Urinary bladder (tissue), 4 donors: Measurements from ENCODE around the gene EIF4A3. TPM values are rescaled to one million over a fixed set of nuclear protein-coding genes. Genes with fewer than 3 reads are reported as not detected.

Source experiments
- DNase-seq: peaks from one replicate; pipeline ENCODE4 v3.0.0-alpha.2; 2015; ENCODE audit errors: extremely low spot score
- H3K27ac ChIP-seq: one replicate; pipeline ENCODE4 v1.5.1; 2013; ENCODE audit warnings: low read depth, mild to moderate bottlenecking, moderate library complexity
- H3K36me3 ChIP-seq: one replicate; pipeline ENCODE4 v1.6.1; 2013; ENCODE audit warnings: mild to moderate bottlenecking, moderate library complexity; ENCODE audit not compliant: insufficient read depth
- H3K4me1 ChIP-seq: one replicate; pipeline ENCODE4 v1.6.1; 2013; ENCODE audit warnings: mild to moderate bottlenecking, moderate library complexity; ENCODE audit not compliant: insufficient read depth
- H3K4me3 ChIP-seq: one replicate; pipeline ENCODE4 v1.5.1; 2013; ENCODE audit warnings: low read depth, low read length
- WGBS: extraction: QIAGEN DNeasy Blood & Tissue Kit; methylation state at CpG from one replicate; pipeline ENCODE4 v1.1.7; 2013; 5-methylcytosine and 5-hydroxymethylcytosine counted together
- polyA plus RNA-seq: library from polyadenylated mRNA; stranded (reverse); fragments of 200-250 nt; gene quantifications from one replicate; pipeline ENCODE4 v1.2.3, GENCODE V29; 2013
- total RNA-seq: library from RNA; depleted of rRNA; stranded (reverse); fragments of >200 nt; gene quantifications from one replicate; pipeline ENCODE4 v1.2.3, GENCODE V29; 2014
- donor health status: healthy with polysubstance abuse.
- donor health status: healthy.

The EIF4A3 gene
- total and polyA plus RNA-seq, 2 donors = 59.5 to 80.3 TPM

GRCh38 chr17:80119271-80119791 is 27.6 kb downstream of the EIF4A3 start:
- Histone ChIP-seq H3K4me1 (no peaks in the 10 kb centered on the region), H3K27ac (no peak overlapping the region), H3K4me3 (no peak overlapping the region), H3K36me3 (no peaks in the 10 kb centered on the region)
- WGBS = 94% methylated on average over 24 of the region's 24 CpGs
- DNase-seq = no peak

- DNase-seq = no peak
- H3K27ac ChIP-seq = no peak overlapping the region
These were observed 28.2 kb downstream of the EIF4A3 start for GRCh38 chr17:80118601-80119270.

GRCh38 chr17:80117491-80118401 is 29.2 kb downstream of the EIF4A3 start:
- WGBS = 91% methylated on average over 31 of the region's 31 CpGs
- Histone ChIP-seq H3K4me1 (no peaks in the 10 kb centered on the region), H3K4me3 (no peak overlapping the region), H3K27ac (no peak overlapping the region), H3K36me3 (no peaks in the 10 kb centered on the region)
- no peak for DNase-seq

More at GRCh38 chr17:80118601-80119270, 28.2 kb downstream of the EIF4A3 start:
- WGBS = 90% methylated on average over 35 of the region's 35 CpGs
- H3K4me1 ChIP-seq = no peaks in the 10 kb centered on the region
- no peak overlapping the region for H3K4me3 ChIP-seq
- H3K36me3 ChIP-seq = no peaks in the 10 kb centered on the region

- DNase-seq = no peak
- WGBS = 94% methylated on average over 13 of the region's 13 CpGs
- H3K4me1 ChIP-seq = no peaks in the 10 kb centered on the region
- H3K36me3 ChIP-seq = no peaks in the 10 kb centered on the region
- no peak overlapping the region for H3K4me3 ChIP-seq
- no peak overlapping the region for H3K27ac ChIP-seq
These were observed 30.0 kb downstream of the EIF4A3 start for GRCh38 chr17:80116921-80117380.

- H3K36me3 ChIP-seq = no peaks in the 10 kb centered on the region
- DNase-seq = no peak
- H3K4me3 ChIP-seq = no peak overlapping the region
- no peaks in the 10 kb centered on the region for H3K4me1 ChIP-seq
- WGBS = 75% methylated on average over 16 of the region's 16 CpGs
- H3K27ac ChIP-seq = no peak overlapping the region
These were observed 30.5 kb downstream of the EIF4A3 start for GRCh38 chr17:80116276-80116920.

GRCh38 chr17:80115159-80115558 is 31.8 kb downstream of the EIF4A3 start:
- WGBS = 94% methylated on average over 8 of the region's 8 CpGs
- Histone ChIP-seq H3K4me3 (no peak overlapping the region), H3K4me1 (no peaks in the 10 kb centered on the region), H3K36me3 (no peaks in the 10 kb centered on the region), H3K27ac (no peak overlapping the region)
- DNase-seq = no peak

GRCh38 chr17:80114758-80115157 is 32.2 kb downstream of the EIF4A3 start:
- H3K36me3 ChIP-seq = no peaks in the 10 kb centered on the region
- H3K4me3 ChIP-seq = no peak overlapping the region
- no peak for DNase-seq
- WGBS = 86% methylated on average over 7 of the region's 7 CpGs
- H3K4me1 ChIP-seq = no peaks in the 10 kb centered on the region
- no peak overlapping the region for H3K27ac ChIP-seq

- H3K4me1 ChIP-seq = no peaks in the 10 kb centered on the region
- H3K27ac ChIP-seq = no peak overlapping the region
- no peak overlapping the region for H3K4me3 ChIP-seq
- H3K36me3 ChIP-seq = no peaks in the 10 kb centered on the region
- WGBS = 90% methylated on average over 20 of the region's 20 CpGs
- DNase-seq = no peak
These were observed 33.9 kb downstream of the EIF4A3 start for GRCh38 chr17:80113033-80113484.

GRCh38 chr17:80112471-80113032 is 34.4 kb downstream of the EIF4A3 start:
- Histone ChIP-seq H3K4me1 (no peaks in the 10 kb centered on the region), H3K4me3 (no peak overlapping the region), H3K27ac (no peak overlapping the region), H3K36me3 (no peaks in the 10 kb centered on the region)
- DNase-seq = no peak
- 93% methylated on average over 24 of the region's 24 CpGs for WGBS

- no peak overlapping the region for H3K4me3 ChIP-seq
- 89% methylated on average over 26 of the region's 26 CpGs for WGBS
- no peak for DNase-seq
- H3K36me3 ChIP-seq = no peaks in the 10 kb centered on the region
- H3K27ac ChIP-seq = no peak overlapping the region
- no peaks in the 10 kb centered on the region for H3K4me1 ChIP-seq
These were observed 35.0 kb downstream of the EIF4A3 start for GRCh38 chr17:80111702-80112470.

GRCh38 chr17:80110927-80111701 is 35.8 kb downstream of the EIF4A3 start:
- no peak overlapping the region for H3K27ac ChIP-seq
- no peaks in the 10 kb centered on the region for H3K36me3 ChIP-seq
- H3K4me3 ChIP-seq = no peak overlapping the region
- WGBS = 91% methylated on average over 21 of the region's 21 CpGs
- no peaks in the 10 kb centered on the region for H3K4me1 ChIP-seq
- no peak for DNase-seq

- no peaks in the 10 kb centered on the region for H3K4me1 ChIP-seq
- no peak for DNase-seq
- no peak overlapping the region for H3K4me3 ChIP-seq
- H3K27ac ChIP-seq = no peak overlapping the region
- 83% methylated on average over 9 of the region's 9 CpGs for WGBS
- no peaks in the 10 kb centered on the region for H3K36me3 ChIP-seq
These were observed 36.5 kb downstream of the EIF4A3 start for GRCh38 chr17:80110447-80110812.
